Measurements from ENCODE around the gene KRTCAP2.
A peak's percentile ranks its signal among the peaks of the same experiment; 100 is the strongest.

Gene KRTCAP2

DNA sequence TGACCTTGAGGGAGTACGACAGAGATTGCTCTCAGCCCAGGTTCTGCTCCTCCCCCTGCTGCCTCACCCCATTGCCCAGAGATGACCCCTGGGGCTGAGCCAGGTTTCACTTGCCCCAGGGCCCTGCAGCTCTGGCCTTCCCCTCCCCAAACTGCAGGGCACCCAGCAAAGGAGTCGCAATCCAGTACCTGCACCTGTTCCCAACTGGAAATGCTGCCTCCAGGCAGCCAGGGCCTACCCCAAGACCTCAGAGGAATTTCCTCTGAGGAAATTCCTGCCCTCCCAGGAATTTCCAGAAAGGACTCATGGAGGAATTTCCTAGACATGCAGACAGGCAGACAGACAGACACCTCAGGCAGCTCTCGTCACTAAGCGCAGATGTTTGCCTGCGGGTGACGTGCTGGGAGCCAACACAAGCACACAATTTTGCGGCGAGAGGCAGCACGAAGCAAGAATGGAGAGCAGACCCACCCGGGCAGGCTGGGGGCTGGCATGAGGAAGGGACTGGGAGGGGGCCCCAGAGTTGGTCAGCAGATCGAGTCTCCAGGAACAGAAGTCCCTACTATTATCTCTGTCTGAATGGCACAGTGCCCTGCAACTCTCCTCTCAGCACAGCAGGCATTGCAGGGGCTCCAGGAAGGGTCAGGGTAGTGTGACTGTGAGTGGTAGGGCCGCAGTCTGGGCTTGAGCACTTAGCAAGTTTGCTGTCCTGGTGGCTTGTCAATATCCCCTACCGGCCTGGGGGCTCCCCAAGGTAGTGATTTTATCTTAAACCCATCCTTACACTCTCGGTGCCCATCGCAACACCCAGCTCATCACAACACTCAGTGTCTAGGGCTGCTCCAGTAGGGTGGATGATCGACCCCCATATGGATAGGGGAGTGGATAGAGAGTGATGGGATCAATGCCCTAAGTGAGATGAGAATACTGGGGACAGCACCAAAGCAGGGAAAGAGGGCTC lies 48.3 kb downstream of the KRTCAP2 start:
- Histone ChIP-seq H3K9ac (ENCODE audit: insufficient read length) (no peak overlapping the region), H3K27ac (no peak overlapping the region)
- DNase-seq (ENCODE audit: low read depth, low spot score), result no peak

DNA sequence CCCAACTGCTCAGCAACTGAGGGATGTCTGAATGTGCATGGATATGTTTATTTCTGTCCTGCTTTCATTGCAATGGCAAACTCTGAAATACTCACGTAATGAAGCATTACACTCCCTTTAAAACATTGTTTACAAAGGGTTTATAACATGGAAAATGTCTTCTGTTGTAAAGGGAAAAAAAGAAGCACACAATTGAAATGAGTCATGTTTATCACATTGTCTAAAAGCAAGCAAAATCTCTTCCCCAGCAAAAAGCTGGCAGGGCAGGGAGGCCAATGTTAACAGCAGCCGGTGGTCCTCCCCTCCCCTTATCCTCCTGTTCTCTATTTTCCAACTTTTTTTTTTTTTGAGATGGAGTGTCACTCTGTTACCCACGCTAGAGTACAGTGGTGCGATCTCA lies 49.3 kb downstream of the KRTCAP2 start:
- Histone ChIP-seq H3K36me3 (ENCODE audit: insufficient read depth, low read length) (no peaks in the 10 kb centered on the region), H3K27ac (no peak overlapping the region), H3K9ac (ENCODE audit: insufficient read length) (no peak overlapping the region), H3K4me3 (no peak overlapping the region), H3K9me3 (ENCODE audit: low read depth, low read length) (no peaks in the 10 kb centered on the region)
- no peak for DNase-seq (ENCODE audit: low read depth, low spot score)
- no peak for TF ChIP-seq FOXP2 (optimal IDR thresholded peaks at IDR 0.05; ENCODE audit: control extremely low read depth, extremely low read length, insufficient read depth)

More for the DNA sequence above, 48.3 kb downstream of the KRTCAP2 start:
- TF ChIP-seq EZH2 (IDR thresholded peaks at IDR 0.05) (no peak), FOXP2 (optimal IDR thresholded peaks at IDR 0.05; ENCODE audit: control extremely low read depth, extremely low read length, insufficient read depth) (no peak), POLR2AphosphoS5 (IDR thresholded peaks at IDR 0.05; ENCODE audit: borderline replicate concordance, low read depth, low read length) (no peak)
- no peaks in the 10 kb centered on the region for H3K36me3 ChIP-seq (ENCODE audit: insufficient read depth, low read length)
- H3K9me3 ChIP-seq (ENCODE audit: low read depth, low read length), result no peaks in the 10 kb centered on the region
- peak overlapping the region; percentile 37 for H3K4me3 ChIP-seq

DNA sequence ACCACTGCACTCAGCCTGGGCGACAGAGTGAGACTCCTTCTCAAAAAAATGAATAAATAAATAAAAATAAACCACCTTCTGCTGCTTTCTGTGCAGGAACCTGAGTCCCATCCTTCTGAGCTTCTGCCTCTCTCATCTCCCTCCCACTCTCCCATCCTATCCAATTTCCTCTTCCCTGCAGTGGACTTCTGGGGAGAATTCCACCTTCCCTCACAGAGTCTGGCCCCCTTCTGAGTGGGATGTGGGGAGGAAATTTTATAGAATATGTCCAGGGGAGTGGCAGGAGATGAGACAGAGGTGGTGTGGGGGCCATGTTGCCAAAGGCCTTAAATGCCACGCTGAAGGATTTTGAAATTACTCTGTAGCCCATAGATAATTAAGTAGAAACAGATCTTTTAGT lies 50.8 kb downstream of the KRTCAP2 start:
- H3K9ac ChIP-seq (ENCODE audit: insufficient read length), result no peak overlapping the region
- no peak for DNase-seq (ENCODE audit: low read depth, low spot score)
- H3K9me3 ChIP-seq (ENCODE audit: low read depth, low read length), result no peaks in the 10 kb centered on the region
- no peaks in the 10 kb centered on the region for H3K36me3 ChIP-seq (ENCODE audit: insufficient read depth, low read length)
- H3K27ac ChIP-seq, result no peak overlapping the region
- TF ChIP-seq POLR2AphosphoS5 (IDR thresholded peaks at IDR 0.05; ENCODE audit: borderline replicate concordance, low read depth, low read length) (no peak), EZH2 (IDR thresholded peaks at IDR 0.05) (no peak), FOXP2 (optimal IDR thresholded peaks at IDR 0.05; ENCODE audit: control extremely low read depth, extremely low read length, insufficient read depth) (no peak)
- H3K4me3 ChIP-seq, result no peak overlapping the region

DNA sequence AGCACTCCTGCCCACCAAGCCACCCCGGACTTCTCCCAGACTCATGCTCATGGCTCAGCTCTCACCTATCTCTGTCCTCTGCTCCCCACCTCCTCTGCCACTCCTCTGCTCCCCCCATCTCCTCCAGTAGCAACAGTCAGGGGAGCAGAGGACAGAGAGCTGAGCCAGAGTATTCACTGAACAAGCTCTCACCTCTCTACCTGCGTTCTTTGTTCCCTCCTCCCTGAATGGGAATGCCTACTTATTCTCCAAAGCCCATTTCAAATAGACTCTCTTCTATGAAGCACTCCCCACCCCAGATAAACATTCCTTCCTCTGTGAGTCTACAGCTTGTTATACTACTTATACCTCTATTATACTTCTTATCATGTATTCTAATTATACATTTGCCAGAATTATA lies 51.9 kb downstream of the KRTCAP2 start:
- Histone ChIP-seq H3K36me3 (ENCODE audit: insufficient read depth, low read length) (no peaks in the 10 kb centered on the region), H3K9ac (ENCODE audit: insufficient read length) (no peak overlapping the region), H3K4me3 (no peak overlapping the region), H3K27ac (no peak overlapping the region), H3K9me3 (ENCODE audit: low read depth, low read length) (no peaks in the 10 kb centered on the region)
- no peak for TF ChIP-seq FOXP2 (optimal IDR thresholded peaks at IDR 0.05; ENCODE audit: control extremely low read depth, extremely low read length, insufficient read depth)
- TF ChIP-seq EZH2 (IDR thresholded peaks at IDR 0.05), result no peak
- no peak for TF ChIP-seq POLR2AphosphoS5 (IDR thresholded peaks at IDR 0.05; ENCODE audit: borderline replicate concordance, low read depth, low read length)
- DNase-seq (ENCODE audit: low read depth, low spot score), result no peak

DNA sequence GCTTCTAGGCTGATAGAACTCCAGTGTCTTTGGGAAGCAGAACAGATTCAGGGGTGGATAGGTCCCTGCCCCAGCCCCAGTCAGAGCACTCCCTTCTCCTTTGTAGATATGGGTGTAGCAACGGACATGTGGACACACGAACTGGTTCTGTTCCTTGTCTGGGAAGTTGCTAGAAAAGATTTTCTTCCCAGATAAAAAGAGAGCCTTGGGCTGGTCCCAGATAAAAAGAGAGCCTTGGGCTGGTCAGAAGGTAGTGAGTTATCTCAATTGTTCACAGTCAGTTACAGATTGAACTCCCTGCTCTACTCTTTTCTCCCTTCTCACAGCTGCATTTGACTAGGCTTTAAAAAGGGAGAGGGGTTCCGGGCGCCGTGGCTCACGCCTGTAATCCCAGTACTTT lies 52.9 kb downstream of the KRTCAP2 start:
- H3K9me3 ChIP-seq (ENCODE audit: low read depth, low read length), result no peaks in the 10 kb centered on the region

More for the DNA sequence above, 52.9 kb downstream of the KRTCAP2 start:
- Histone ChIP-seq H3K36me3 (ENCODE audit: insufficient read depth, low read length) (no peaks in the 10 kb centered on the region), H3K4me3 (no peak overlapping the region), H3K27ac (no peak overlapping the region), H3K9ac (ENCODE audit: insufficient read length) (no peak overlapping the region)
- DNase-seq (ENCODE audit: low read depth, low spot score), result no peak
- no peak for TF ChIP-seq FOXP2 (optimal IDR thresholded peaks at IDR 0.05; ENCODE audit: control extremely low read depth, extremely low read length, insufficient read depth)
- TF ChIP-seq POLR2AphosphoS5 (IDR thresholded peaks at IDR 0.05; ENCODE audit: borderline replicate concordance, low read depth, low read length), result no peak
- no peak for TF ChIP-seq EZH2 (IDR thresholded peaks at IDR 0.05)
